ENCODE data around the gene ADK.

ADK gene

GRCh38 chr10:74675484-74675883, 524.5 kb downstream of the ADK start:
- DNase-seq (ENCODE audit: low spot score): no peak

- no peak for DNase-seq (ENCODE audit: low spot score)
These were observed 526.9 kb downstream of the ADK start for GRCh38 chr10:74677951-74678350.

GRCh38 chr10:74681917-74682627, 531.1 kb downstream of the ADK start:
- DNase-seq (ENCODE audit: low spot score): no peak

GRCh38 chr10:74683067-74683466, 532.0 kb downstream of the ADK start:
- DNase-seq (ENCODE audit: low spot score): no peak

- no peak for DNase-seq (ENCODE audit: low spot score)
These were observed 532.8 kb downstream of the ADK start for GRCh38 chr10:74683621-74684364.

GRCh38 chr10:74684462-74684861, 533.4 kb downstream of the ADK start:
- DNase-seq (ENCODE audit: low spot score): no peak

- no peak for DNase-seq (ENCODE audit: low spot score)
These were observed 534.5 kb downstream of the ADK start for GRCh38 chr10:74685564-74685963.

GRCh38 chr10:74690393-74690792, 539.4 kb downstream of the ADK start:
- DNase-seq (ENCODE audit: low spot score): no peak

GRCh38 chr10:74691164-74691563, 540.1 kb downstream of the ADK start:
- DNase-seq (ENCODE audit: low spot score): no peak

- DNase-seq (ENCODE audit: low spot score): no peak
These were observed 553.8 kb downstream of the ADK start for GRCh38 chr10:74704629-74705357.

GRCh38 chr10:74705358-74705980, 554.4 kb downstream of the ADK start:
- DNase-seq (ENCODE audit: low spot score): no peak

- no peak for DNase-seq (ENCODE audit: low spot score)
These were observed 555.9 kb downstream of the ADK start for GRCh38 chr10:74706966-74707365.

GRCh38 chr10:74708246-74708645, 557.2 kb downstream of the ADK start:
- DNase-seq (ENCODE audit: low spot score): no peak

GRCh38 chr10:74718208-74718607, 567.2 kb downstream of the ADK start:
- no peak for DNase-seq (ENCODE audit: low spot score)

GRCh38 chr10:74728225-74728624, 577.2 kb downstream of the ADK start:
- DNase-seq (ENCODE audit: low spot score): no peak

- no peak for DNase-seq (ENCODE audit: low spot score)
These were observed 579.2 kb downstream of the ADK start for GRCh38 chr10:74730246-74730645.

GRCh38 chr10:74733612-74734011, 582.6 kb downstream of the ADK start:
- DNase-seq (ENCODE audit: low spot score): no peak

- no peak for DNase-seq (ENCODE audit: low spot score)
These were observed 585.0 kb downstream of the ADK start for GRCh38 chr10:74736029-74736428.

- DNase-seq (ENCODE audit: low spot score): no peak
These were observed 587.0 kb downstream of the ADK start for GRCh38 chr10:74738052-74738451.

- DNase-seq (ENCODE audit: low spot score): no peak
These were observed 587.5 kb downstream of the ADK start for GRCh38 chr10:74738542-74738941.

GRCh38 chr10:74738985-74739567, 588.1 kb downstream of the ADK start:
- no peak for DNase-seq (ENCODE audit: low spot score)

- DNase-seq (ENCODE audit: low spot score): no peak
These were observed 592.4 kb downstream of the ADK start for GRCh38 chr10:74743401-74743800.

All from ecto neural progenitor cell (in vitro differentiated cells).